IPS-15b (cell line): Measurements from ENCODE around the gene ZMIZ1.

Experiments
- H3K27me3 ChIP-seq: one replicate; pipeline ENCODE4 v1.6.1; 2013; ENCODE audit warnings: low read length; ENCODE audit not compliant: control insufficient read depth, insufficient read depth
- H3K36me3 ChIP-seq: one replicate; pipeline ENCODE4 v1.6.1; 2013; ENCODE audit warnings: low read length; ENCODE audit not compliant: control insufficient read depth, insufficient read depth
- H3K4me1 ChIP-seq: one replicate; pipeline ENCODE4 v1.6.1; 2013; ENCODE audit warnings: mild to moderate bottlenecking, low read length; ENCODE audit not compliant: control insufficient read depth, insufficient read depth
- H3K4me3 ChIP-seq: one replicate; pipeline ENCODE4 v1.5.1; 2013; ENCODE audit warnings: low read depth, low read length
- H3K9ac ChIP-seq: one replicate; pipeline ENCODE4 v1.6.1; 2013; ENCODE audit warnings: low read depth, mild to moderate bottlenecking, low read length
- H3K9me3 ChIP-seq: one replicate; pipeline ENCODE4 v1.6.1; 2013; ENCODE audit warnings: mild to moderate bottlenecking, low read length; ENCODE audit not compliant: control insufficient read depth, insufficient read depth

ZMIZ1 gene

GRCh38 chr10:79068562-79069324, at the start of gene ZMIZ1:
ZMIZ1 (plus strand) TSS chr10:79068966; CDS start chr10:79201633, 132,667 bp downstream.
- Histone ChIP-seq H3K36me3 (no peaks in the 10 kb centered on the region), H3K4me1 (peaks cover 20% of the 10 kb centered on the region), H3K4me3 (peak within 1 kb of the TSS; percentile 91), H3K27me3 (peaks cover 5% of the 10 kb centered on the region), H3K9me3 (no peaks in the 10 kb centered on the region), H3K9ac (peak within 1 kb of the TSS; percentile 70)

GRCh38 chr10:79019441-79020014, 49.2 kb upstream of the ZMIZ1 start:
- Histone ChIP-seq H3K9me3 (no peaks in the 10 kb centered on the region), H3K4me3 (no peak overlapping the region), H3K27me3 (no peaks in the 10 kb centered on the region), H3K36me3 (no peaks in the 10 kb centered on the region), H3K9ac (no peak overlapping the region), H3K4me1 (no peaks in the 10 kb centered on the region)

GRCh38 chr10:79020015-79020491, 48.7 kb upstream of the ZMIZ1 start:
- H3K4me1 ChIP-seq = no peaks in the 10 kb centered on the region
- H3K27me3 ChIP-seq = no peaks in the 10 kb centered on the region
- H3K9ac ChIP-seq = no peak overlapping the region
- H3K4me3 ChIP-seq = no peak overlapping the region
- no peaks in the 10 kb centered on the region for H3K36me3 ChIP-seq
- no peaks in the 10 kb centered on the region for H3K9me3 ChIP-seq

GRCh38 chr10:79020605-79021004, 48.2 kb upstream of the ZMIZ1 start:
- H3K9ac ChIP-seq = no peak overlapping the region
- no peaks in the 10 kb centered on the region for H3K4me1 ChIP-seq
- H3K36me3 ChIP-seq = no peaks in the 10 kb centered on the region
- no peaks in the 10 kb centered on the region for H3K27me3 ChIP-seq
- no peaks in the 10 kb centered on the region for H3K9me3 ChIP-seq
- no peak overlapping the region for H3K4me3 ChIP-seq

GRCh38 chr10:79021331-79021907, 47.3 kb upstream of the ZMIZ1 start:
- no peak overlapping the region for H3K9ac ChIP-seq
- no peaks in the 10 kb centered on the region for H3K27me3 ChIP-seq
- no peaks in the 10 kb centered on the region for H3K9me3 ChIP-seq
- H3K4me3 ChIP-seq = no peak overlapping the region
- no peaks in the 10 kb centered on the region for H3K4me1 ChIP-seq
- no peaks in the 10 kb centered on the region for H3K36me3 ChIP-seq

GRCh38 chr10:79021948-79022499, 46.7 kb upstream of the ZMIZ1 start:
- no peaks in the 10 kb centered on the region for H3K4me1 ChIP-seq
- H3K4me3 ChIP-seq = no peak overlapping the region
- H3K9me3 ChIP-seq = no peaks in the 10 kb centered on the region
- no peak overlapping the region for H3K9ac ChIP-seq
- no peaks in the 10 kb centered on the region for H3K27me3 ChIP-seq
- H3K36me3 ChIP-seq = no peaks in the 10 kb centered on the region

- H3K27me3 ChIP-seq = no peaks in the 10 kb centered on the region
- no peak overlapping the region for H3K4me3 ChIP-seq
- H3K36me3 ChIP-seq = no peaks in the 10 kb centered on the region
- H3K9me3 ChIP-seq = no peaks in the 10 kb centered on the region
- no peak overlapping the region for H3K9ac ChIP-seq
- no peaks in the 10 kb centered on the region for H3K4me1 ChIP-seq
Observed at GRCh38 chr10:79022565-79023230, 46.1 kb upstream of the ZMIZ1 start.

- no peaks in the 10 kb centered on the region for H3K36me3 ChIP-seq
- no peaks in the 10 kb centered on the region for H3K27me3 ChIP-seq
- no peak overlapping the region for H3K4me3 ChIP-seq
- no peak overlapping the region for H3K9ac ChIP-seq
- H3K4me1 ChIP-seq = no peaks in the 10 kb centered on the region
- H3K9me3 ChIP-seq = no peaks in the 10 kb centered on the region
Observed at GRCh38 chr10:79023240-79024162, 45.3 kb upstream of the ZMIZ1 start.

GRCh38 chr10:79024296-79024695, 44.5 kb upstream of the ZMIZ1 start:
- no peaks in the 10 kb centered on the region for H3K36me3 ChIP-seq
- H3K9ac ChIP-seq = no peak overlapping the region
- no peaks in the 10 kb centered on the region for H3K27me3 ChIP-seq
- H3K4me1 ChIP-seq = no peaks in the 10 kb centered on the region
- no peaks in the 10 kb centered on the region for H3K9me3 ChIP-seq
- no peak overlapping the region for H3K4me3 ChIP-seq

- no peaks in the 10 kb centered on the region for H3K27me3 ChIP-seq
- no peaks in the 10 kb centered on the region for H3K9me3 ChIP-seq
- no peaks in the 10 kb centered on the region for H3K4me1 ChIP-seq
- no peak overlapping the region for H3K9ac ChIP-seq
- no peak overlapping the region for H3K4me3 ChIP-seq
- no peaks in the 10 kb centered on the region for H3K36me3 ChIP-seq
Observed at GRCh38 chr10:79024720-79025198, 44.0 kb upstream of the ZMIZ1 start.
